Kidney (tissue), 14 donors: Measurements from ENCODE around the gene GPSM1. TPM values are rescaled to one million over a fixed set of nuclear protein-coding genes. Genes with fewer than 3 reads are reported as not detected.

Source experiments
- DNase-seq, 5 donors: peaks; one replicate each; pipeline ENCODE4 v3.0.0-alpha.2; 2013 to 2020
- FAIRE-seq: peaks from 2 replicates; lab custom pipeline; 2012; peaks lifted over from hg19 to GRCh38; lab: Jason Lieb, UNC
- H3K27ac ChIP-seq, 2 donors: one replicate each; pipeline ENCODE4 v1.7.0; 2013; ENCODE audit warnings: low read depth in 2 of 2, low read length in 2 of 2, inconsistent platforms in 1 of 2
- H3K27me3 ChIP-seq: one replicate; pipeline ENCODE4 v1.7.1; 2013; ENCODE audit warnings: low read length, inconsistent platforms; ENCODE audit not compliant: control insufficient read depth, insufficient read depth
- H3K36me3 ChIP-seq, 3 donors: one replicate each; pipeline versions ENCODE4 v1.7.0 to v1.7.1; 2013; ENCODE audit warnings: low read length in 3 of 3, control low read depth in 1 of 3, inconsistent platforms in 1 of 3; ENCODE audit not compliant: insufficient read depth in 3 of 3, control insufficient read depth in 2 of 3
- H3K4me1 ChIP-seq, 3 donors: one replicate each; pipeline versions ENCODE4 v1.7.0 to v1.7.1; 2013; ENCODE audit warnings: low read length in 3 of 3, inconsistent platforms in 1 of 3, low read depth in 1 of 3; ENCODE audit not compliant: control insufficient read depth in 2 of 3, insufficient read depth in 2 of 3
- H3K4me3 ChIP-seq, 3 donors: one replicate each; pipeline versions ENCODE4 v1.7.0 to v1.8.1; 2013; ENCODE audit warnings: low read length in 3 of 3, control low read depth in 1 of 3, inconsistent platforms in 1 of 3
- H3K9ac ChIP-seq, 3 donors: one replicate each; pipeline versions ENCODE4 v1.7.0 to v1.7.1; 2013; ENCODE audit warnings: low read length in 3 of 3, control low read depth in 1 of 3, inconsistent platforms in 1 of 3
- H3K9me3 ChIP-seq, 3 donors: one replicate each; pipeline versions ENCODE4 v1.7.0 to v1.7.1; 2013; ENCODE audit warnings: low read length in 3 of 3, control low read depth in 1 of 3, inconsistent platforms in 1 of 3; ENCODE audit not compliant: control insufficient read depth in 2 of 3, insufficient read depth in 1 of 3
- CTCF ChIP-seq: IDR thresholded peaks from 3 replicates; pipeline ENCODE4 v1.5.1; 2012; ENCODE audit warnings: mild to moderate bottlenecking, moderate library complexity, borderline replicate concordance; ENCODE audit not compliant: insufficient read depth; ENCODE audit errors: extremely low read depth
- intact Hi-C: fragments of 100-400 bp; cut with DNase I; formaldehyde crosslinking; loops from one replicate; pipeline ENCODE4 v1.11.1; 2022
- polyA plus RNA-seq: library from polyadenylated mRNA; stranded (reverse); fragments of 350-450 nt; fragmentation: Illumina TruSeq; extraction: RNeasy Lipid Tissue Mini Kit (QIAGEN cat#74804); gene quantifications from one replicate; pipeline ENCODE4 v1.2.3, GENCODE V29; 2014; ENCODE audit warnings: low read depth, low replicate concordance; ENCODE audit not compliant: insufficient read depth
- total RNA-seq: library from RNA; stranded (reverse); fragmentation: NEBNext Ultra II Directional; extraction: Animal tissue kit (Norgen Biotek cat#: 25700); gene quantifications from one replicate; pipeline ENCODE4 v1.2.1, GENCODE V29; 2021
- donor health status: control.
- donor health status: control.
- donor health status: control.
- donor health status: control.
- donor health status: control.
- donor health status: DM: yes; HTN: yes; CAD: no.
- donor health status: Normal renal cell carcinoma (clear cell type).

The GPSM1 gene
- total and polyA plus RNA-seq, 2 donors from 2014 or later = 11.6 to 11.9 TPM

GRCh38 chr9:136368190-136368589 is 40.9 kb downstream of the GPSM1 start:
- no peaks in the 10 kb centered on the region for H3K27me3 ChIP-seq
- no peaks in the 10 kb centered on the region for H3K9me3 ChIP-seq
- no peak for TF ChIP-seq CTCF
- H3K27ac ChIP-seq = no peak overlapping the region
- DNase-seq (peak in 1 of 5 donors; percentile 45), FAIRE-seq (no peak)
- no peak overlapping the region for H3K4me3 ChIP-seq
- intact Hi-C loops = no loop called here
- no peak overlapping the region for H3K9ac ChIP-seq
- H3K36me3 ChIP-seq = no peaks in the 10 kb centered on the region
- H3K4me1 ChIP-seq = peaks cover 0 to 17% (median 3%) of the 10 kb centered on the region in 3 donors

- Histone ChIP-seq H3K4me3 (no peak overlapping the region), H3K27me3 (no peaks in the 10 kb centered on the region), H3K4me1 (peaks cover 0 to 14% (median 3%) of the 10 kb centered on the region in 3 donors), H3K9ac (no peak overlapping the region), H3K27ac (no peak overlapping the region), H3K36me3 (no peaks in the 10 kb centered on the region), H3K9me3 (no peaks in the 10 kb centered on the region)
- no peak for TF ChIP-seq CTCF
- DNase-seq = peak in 1 of 5 donors; percentile 49
- intact Hi-C loops = no loop called here
- FAIRE-seq = no peak
These were observed 42.7 kb downstream of the GPSM1 start for GRCh38 chr9:136370037-136370436.

- FAIRE-seq = no peak
- no peaks in the 10 kb centered on the region for H3K36me3 ChIP-seq
- intact Hi-C loops = no loop called here
- no peak overlapping the region for H3K4me3 ChIP-seq
- H3K4me1 ChIP-seq = peaks cover 0 to 11% (median 3%) of the 10 kb centered on the region in 3 donors
- no peaks in the 10 kb centered on the region for H3K9me3 ChIP-seq
- no peak for TF ChIP-seq CTCF
- peak in 1 of 5 donors; percentile 51 for DNase-seq
- H3K27ac ChIP-seq = no peak overlapping the region
- no peaks in the 10 kb centered on the region for H3K27me3 ChIP-seq
- H3K9ac ChIP-seq = no peak overlapping the region
These were observed 43.6 kb downstream of the GPSM1 start for GRCh38 chr9:136370687-136371532.
